Mucosa of rectum (tissue), 2 donors: ENCODE results near the gene IMPA2.
"Not testable (repeated sequence)": the region's sequence is repeated elsewhere in the genome, so short reads cannot be mapped to it uniquely, and the experiment has no call there.

ENCODE experiments used
- H3K27ac ChIP-seq, 2 donors: one replicate each; pipeline ENCODE4 v1.7.0; 2013; ENCODE audit warnings: inconsistent platforms in 2 of 2, low read depth in 2 of 2, low read length in 2 of 2
- H3K27me3 ChIP-seq, 2 donors: one replicate each; pipeline ENCODE4 v1.7.0; 2013; ENCODE audit warnings: low read length in 2 of 2; ENCODE audit not compliant: control insufficient read depth in 2 of 2, insufficient read depth in 2 of 2
- H3K36me3 ChIP-seq, 2 donors: one replicate each; pipeline ENCODE4 v1.7.0; 2013; ENCODE audit warnings: low read length in 2 of 2; ENCODE audit not compliant: control insufficient read depth in 2 of 2, insufficient read depth in 2 of 2
- H3K4me1 ChIP-seq, 2 donors: one replicate each; pipeline ENCODE4 v1.7.0; 2013; ENCODE audit warnings: low read length in 2 of 2, mild to moderate bottlenecking in 1 of 2; ENCODE audit not compliant: control insufficient read depth in 2 of 2, insufficient read depth in 2 of 2
- H3K4me3 ChIP-seq, 2 donors: one replicate each; pipeline ENCODE4 v1.7.0; 2013; ENCODE audit warnings: low read length in 2 of 2
- H3K9ac ChIP-seq, 2 donors: one replicate each; pipeline ENCODE4 v1.7.0; 2013; ENCODE audit warnings: low read length in 2 of 2, low read depth in 1 of 2, mild to moderate bottlenecking in 1 of 2
- H3K9me3 ChIP-seq, 2 donors: one replicate each; pipeline ENCODE4 v1.7.0; 2013; ENCODE audit warnings: low read length in 2 of 2; ENCODE audit not compliant: control insufficient read depth in 2 of 2
- donor health status: healthy.
- donor health status: Normal muscosa, but diverticular disease.

Gene IMPA2

DNA sequence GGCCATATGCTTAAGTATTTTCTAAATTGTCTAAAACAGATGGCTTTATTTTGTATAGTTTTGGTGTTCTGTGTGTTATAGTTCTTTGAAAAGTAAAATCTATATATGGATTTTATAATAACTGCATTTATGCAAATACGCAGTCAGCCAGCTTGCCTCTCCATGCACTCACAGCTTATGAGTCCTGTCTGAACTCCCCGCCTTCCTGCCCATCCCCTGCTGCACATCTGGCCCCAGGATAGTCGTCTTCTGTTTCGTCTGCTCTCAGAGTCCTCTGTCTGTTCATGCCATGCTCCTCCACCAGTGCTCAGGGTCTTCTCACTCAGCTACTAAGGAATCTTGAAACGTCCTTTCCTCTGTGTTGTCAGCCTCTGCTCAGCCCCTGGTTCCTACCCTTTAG is 84.1 kb downstream of the IMPA2 start:
- no peaks in the 10 kb centered on the region for H3K4me1 ChIP-seq
- no peak overlapping the region for H3K4me3 ChIP-seq
- H3K9ac ChIP-seq: no peak overlapping the region
- H3K9me3 ChIP-seq: no peaks in the 10 kb centered on the region
- no peak overlapping the region for H3K27ac ChIP-seq
- no peaks in the 10 kb centered on the region for H3K27me3 ChIP-seq
- no peaks in the 10 kb centered on the region for H3K36me3 ChIP-seq

- no peak overlapping the region for H3K4me3 ChIP-seq
Observed at GRCh38 chr18:12066910-12067511, 85.7 kb downstream of the IMPA2 start.

GRCh38 chr18:12067671-12068070 is 86.4 kb downstream of the IMPA2 start:
- no peak overlapping the region for H3K9ac ChIP-seq
- no peaks in the 10 kb centered on the region for H3K27me3 ChIP-seq
- no peaks in the 10 kb centered on the region for H3K36me3 ChIP-seq
- no peaks in the 10 kb centered on the region for H3K4me1 ChIP-seq
- no peak overlapping the region for H3K27ac ChIP-seq
- H3K4me3 ChIP-seq: no peak overlapping the region
- no peaks in the 10 kb centered on the region for H3K9me3 ChIP-seq

More at GRCh38 chr18:12066910-12067511, 85.7 kb downstream of the IMPA2 start:
- no peaks in the 10 kb centered on the region for H3K9me3 ChIP-seq
- no peak overlapping the region for H3K9ac ChIP-seq
- no peaks in the 10 kb centered on the region for H3K27me3 ChIP-seq
- no peaks in the 10 kb centered on the region for H3K4me1 ChIP-seq
- no peak overlapping the region for H3K27ac ChIP-seq
- H3K36me3 ChIP-seq: no peaks in the 10 kb centered on the region

DNA sequence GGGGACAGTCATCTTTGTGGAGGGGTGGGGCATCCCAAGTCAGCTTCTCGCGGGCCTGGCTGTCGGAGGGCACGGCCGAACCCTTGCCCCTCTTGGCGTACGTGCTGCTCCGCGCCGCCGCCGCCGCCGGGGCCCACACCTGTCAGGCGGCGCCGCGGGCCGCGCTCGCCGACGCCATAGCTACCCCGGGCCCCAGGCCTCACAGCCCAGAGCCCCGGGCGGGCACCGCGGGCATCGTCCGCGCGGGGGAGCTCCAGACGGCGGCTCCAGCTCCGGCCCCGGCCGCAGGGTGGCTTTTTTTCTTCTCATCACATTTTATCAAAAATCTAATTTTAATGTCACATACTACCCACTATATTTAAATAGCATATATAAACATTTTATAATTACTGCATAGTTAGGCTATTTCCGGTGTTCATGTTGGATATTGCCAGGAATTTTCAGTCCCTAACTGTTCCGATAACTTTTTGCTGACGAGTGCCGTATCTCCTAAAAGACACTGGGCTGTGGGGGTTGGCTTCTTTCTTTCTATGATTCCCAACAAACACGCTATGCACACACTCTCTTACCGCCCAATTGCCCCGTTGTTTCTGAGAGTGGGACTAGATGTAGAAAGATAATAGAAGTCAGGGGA is 87.1 kb downstream of the IMPA2 start:
- not testable (repeated sequence) for H3K4me3 ChIP-seq, H3K4me1 ChIP-seq, H3K9ac ChIP-seq, H3K9me3 ChIP-seq, H3K27ac ChIP-seq, H3K36me3 ChIP-seq, H3K27me3 ChIP-seq

DNA sequence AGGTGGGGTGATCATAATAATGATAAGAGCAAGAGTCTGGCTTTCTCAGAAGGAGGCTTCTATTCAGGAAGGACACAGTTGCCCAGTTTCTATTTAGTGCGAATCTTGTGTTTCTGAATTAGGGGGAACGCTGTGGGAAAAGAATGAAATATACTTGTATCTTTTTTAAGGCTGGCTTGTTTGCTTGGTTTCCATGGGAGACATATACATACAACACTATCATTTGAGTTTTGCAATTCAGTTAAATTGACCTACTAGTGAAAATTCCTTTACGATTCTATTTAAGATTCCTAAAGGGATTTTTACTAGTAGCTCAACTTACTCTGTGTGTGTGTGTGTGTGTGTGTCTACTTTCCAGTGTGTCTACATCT is 87.6 kb downstream of the IMPA2 start:
- Histone ChIP-seq H3K9me3 (no peaks in the 10 kb centered on the region), H3K9ac (no peak overlapping the region), H3K27me3 (no peaks in the 10 kb centered on the region), H3K36me3 (no peaks in the 10 kb centered on the region), H3K27ac (no peak overlapping the region), H3K4me3 (no peak overlapping the region), H3K4me1 (no peaks in the 10 kb centered on the region)

- H3K9ac ChIP-seq, H3K27ac ChIP-seq, H3K36me3 ChIP-seq, H3K9me3 ChIP-seq, H3K4me1 ChIP-seq, H3K27me3 ChIP-seq, H3K4me3 ChIP-seq: not testable (repeated sequence)
Observed at GRCh38 chr18:12071066-12071465, 89.8 kb downstream of the IMPA2 start.

- Histone ChIP-seq H3K36me3 (no peaks in the 10 kb centered on the region), H3K9me3 (no peaks in the 10 kb centered on the region), H3K4me3 (no peak overlapping the region), H3K27me3 (no peaks in the 10 kb centered on the region), H3K4me1 (no peaks in the 10 kb centered on the region), H3K27ac (no peak overlapping the region), H3K9ac (no peak overlapping the region)
Observed at GRCh38 chr18:12072996-12073395, 91.7 kb downstream of the IMPA2 start.

GRCh38 chr18:12074736-12075135 is 93.4 kb downstream of the IMPA2 start:
- H3K9ac ChIP-seq: no peak overlapping the region
- no peaks in the 10 kb centered on the region for H3K27me3 ChIP-seq
- no peak overlapping the region for H3K4me3 ChIP-seq
- no peaks in the 10 kb centered on the region for H3K36me3 ChIP-seq
- no peaks in the 10 kb centered on the region for H3K9me3 ChIP-seq
- H3K4me1 ChIP-seq: no peaks in the 10 kb centered on the region
- H3K27ac ChIP-seq: no peak overlapping the region

DNA sequence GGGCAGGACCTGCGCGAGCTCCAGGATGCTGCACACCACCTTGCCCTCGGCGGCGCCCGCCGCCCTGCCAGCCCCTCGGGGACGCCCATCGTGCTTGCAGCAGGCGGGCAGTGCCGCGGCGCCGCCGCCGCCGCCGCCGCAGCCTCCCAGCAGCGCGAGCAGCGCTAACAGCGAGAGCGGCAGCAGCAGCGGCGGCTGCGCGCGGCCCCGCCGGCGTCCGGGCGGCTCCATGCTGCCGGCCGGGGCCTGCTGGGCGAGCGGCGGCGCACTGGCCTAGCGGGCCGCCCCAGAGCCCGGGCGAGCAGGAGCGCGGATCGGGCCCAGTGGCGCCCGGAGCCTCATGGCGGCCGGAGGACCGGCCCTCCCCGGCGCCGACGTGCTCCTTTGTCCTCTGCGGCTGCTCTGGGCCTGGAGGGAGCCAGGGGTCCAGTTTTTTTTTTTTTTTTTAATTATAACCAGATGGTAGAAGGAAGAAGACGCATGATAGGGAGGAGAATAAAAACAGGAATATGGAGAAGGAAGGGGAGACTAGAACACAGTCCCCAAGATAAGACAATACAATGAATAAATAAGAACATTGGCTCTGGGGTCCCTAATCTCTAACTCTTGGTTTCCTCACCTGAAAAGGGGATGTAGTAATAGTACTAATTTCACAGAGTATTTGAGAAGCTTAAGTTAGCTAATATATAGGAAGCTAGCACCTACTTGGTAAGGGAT is 95.3 kb downstream of the IMPA2 start:
- Histone ChIP-seq H3K9me3 (no peaks in the 10 kb centered on the region), H3K4me1 (no peaks in the 10 kb centered on the region), H3K27ac (no peak overlapping the region), H3K9ac (peak overlapping the region in 1 of 2 donors; percentile 10), H3K36me3 (no peaks in the 10 kb centered on the region), H3K4me3 (peak overlapping the region in 1 of 2 donors; percentile 13), H3K27me3 (no peaks in the 10 kb centered on the region)

GRCh38 chr18:12077994-12078393 is 96.7 kb downstream of the IMPA2 start:
- not testable (repeated sequence) for H3K9me3 ChIP-seq, H3K4me1 ChIP-seq, H3K36me3 ChIP-seq, H3K27me3 ChIP-seq, H3K4me3 ChIP-seq, H3K27ac ChIP-seq, H3K9ac ChIP-seq
